Left forelimb (tissue), 1 donor: Measurements from ENCODE around the gene PALM2AKAP2.
A peak's percentile ranks its signal among the peaks of the same experiment; 100 is the strongest.

Experiments
- DNase-seq: peaks from one replicate; pipeline ENCODE4 v3.0.0-alpha.2; 2018; ENCODE audit warnings: low spot score

The PALM2AKAP2 gene

GRCh38 chr9:109771796-109772531 lies 8.0 kb upstream of the PALM2AKAP2 start:
- no peak for DNase-seq

GRCh38 chr9:109775516-109775915 lies 4.5 kb upstream of the PALM2AKAP2 start:
- no peak for DNase-seq

GRCh38 chr9:109776391-109776790 lies 3.6 kb upstream of the PALM2AKAP2 start:
- DNase-seq: no peak

- peak; percentile 69 for DNase-seq
Observed at GRCh38 chr9:109780453-109781033, 545 bp downstream of the PALM2AKAP2 start.

- DNase-seq: no peak
Observed at GRCh38 chr9:109781086-109781485, 1.1 kb downstream of the PALM2AKAP2 start.

GRCh38 chr9:109781541-109782197 lies 1.7 kb downstream of the PALM2AKAP2 start:
- DNase-seq: no peak

GRCh38 chr9:109787735-109788134 lies 7.7 kb downstream of the PALM2AKAP2 start:
- no peak for DNase-seq

GRCh38 chr9:109789556-109789955 lies 9.6 kb downstream of the PALM2AKAP2 start:
- DNase-seq: no peak

- DNase-seq: no peak
Observed at GRCh38 chr9:109789971-109790370, 10.0 kb downstream of the PALM2AKAP2 start.

GRCh38 chr9:109791003-109791677 lies 11.1 kb downstream of the PALM2AKAP2 start:
- no peak for DNase-seq

GRCh38 chr9:109791747-109792146 lies 11.7 kb downstream of the PALM2AKAP2 start:
- DNase-seq: no peak

- DNase-seq: no peak
Observed at GRCh38 chr9:109792951-109793546, 13.1 kb downstream of the PALM2AKAP2 start.

GRCh38 chr9:109793921-109794320 lies 13.9 kb downstream of the PALM2AKAP2 start:
- DNase-seq: no peak

GRCh38 chr9:109794361-109795012 lies 14.5 kb downstream of the PALM2AKAP2 start:
- DNase-seq: no peak

- no peak for DNase-seq
Observed at GRCh38 chr9:109795613-109796012, 15.6 kb downstream of the PALM2AKAP2 start.

- no peak for DNase-seq
Observed at GRCh38 chr9:109796078-109796477, 16.1 kb downstream of the PALM2AKAP2 start.

GRCh38 chr9:109797006-109797405 lies 17.0 kb downstream of the PALM2AKAP2 start:
- DNase-seq: no peak

GRCh38 chr9:109797509-109797908 lies 17.5 kb downstream of the PALM2AKAP2 start:
- DNase-seq: no peak

- DNase-seq: no peak
Observed at GRCh38 chr9:109799141-109799540, 19.1 kb downstream of the PALM2AKAP2 start.

GRCh38 chr9:109799792-109800191 lies 19.8 kb downstream of the PALM2AKAP2 start:
- no peak for DNase-seq

GRCh38 chr9:109801484-109801883 lies 21.5 kb downstream of the PALM2AKAP2 start:
- no peak for DNase-seq

- DNase-seq: no peak
Observed at GRCh38 chr9:109802491-109802890, 22.5 kb downstream of the PALM2AKAP2 start.
